Neuronal stem cell (in vitro differentiated cells): Measurements from ENCODE around the gene BICD1.

Experiments
- DNase-seq: peaks from one replicate; pipeline ENCODE4 v3.0.0-alpha.2; 2013; ENCODE audit warnings: low spot score
- H2AFZ ChIP-seq: one replicate; pipeline ENCODE4 v1.6.1; 2013; ENCODE audit warnings: mild to moderate bottlenecking, low read length, inconsistent platforms
- H2AK5ac ChIP-seq: 2 replicates; pipeline ENCODE4 v1.6.1; 2013; ENCODE audit warnings: low read depth, mild to moderate bottlenecking, inconsistent platforms, low read length, moderate library complexity, mixed read lengths
- H2BK120ac ChIP-seq: 2 replicates; pipeline ENCODE4 v1.6.1; 2013; ENCODE audit warnings: low read depth, mild to moderate bottlenecking, inconsistent platforms, low read length, moderate library complexity, mixed read lengths
- H2BK12ac ChIP-seq: one replicate; pipeline ENCODE4 v1.6.1; 2013; ENCODE audit warnings: low read length, inconsistent platforms
- H2BK15ac ChIP-seq: 2 replicates; pipeline ENCODE4 v1.6.1; 2013; ENCODE audit warnings: mild to moderate bottlenecking, low read length, inconsistent platforms, mixed read lengths
- H2BK5ac ChIP-seq: one replicate; pipeline ENCODE4 v1.6.1; 2013; ENCODE audit warnings: inconsistent platforms, mild to moderate bottlenecking, low read length, moderate library complexity
- H3K14ac ChIP-seq: one replicate; pipeline ENCODE4 v1.6.1; 2013; ENCODE audit warnings: low read length, inconsistent platforms
- H3K18ac ChIP-seq: 2 replicates; pipeline ENCODE4 v1.6.1; 2013; ENCODE audit warnings: low read length, inconsistent platforms
- H3K23ac ChIP-seq: 2 replicates; pipeline ENCODE4 v1.6.1; 2013; ENCODE audit warnings: low read depth, mild to moderate bottlenecking, mixed read lengths, low read length, inconsistent platforms; ENCODE audit not compliant: poor library complexity
- H3K27ac ChIP-seq: replicated peaks from 3 replicates; pipeline ENCODE4 v1.5.1; 2013; ENCODE audit warnings: low read length, inconsistent platforms
- H3K27me3 ChIP-seq, 3 experiments: 2 replicates each; pipeline ENCODE4 v1.6.1; 2013; ENCODE audit warnings: low read length in 3 of 3, mild to moderate bottlenecking in 2 of 3, inconsistent platforms in 1 of 3, low read depth in 1 of 3, mixed read lengths in 1 of 3, moderate library complexity in 1 of 3; ENCODE audit not compliant: control insufficient read depth in 3 of 3, insufficient read depth in 3 of 3
- H3K36me3 ChIP-seq, 2 donors: replicated peaks in 1 of 2; 2 replicates each; pipeline ENCODE4 v1.6.1; 2013; ENCODE audit warnings: low read length in 2 of 2; ENCODE audit not compliant: control insufficient read depth in 2 of 2, insufficient read depth in 2 of 2
- H3K4ac ChIP-seq: 2 replicates; pipeline ENCODE4 v1.6.1; 2013; ENCODE audit warnings: inconsistent platforms, mild to moderate bottlenecking, low read length, moderate library complexity
- H3K4me1 ChIP-seq, 2 donors: 1 replicate in 1 of 2; 2 replicates in 1 of 2; pipeline ENCODE4 v1.6.1; 2013; ENCODE audit warnings: low read length in 2 of 2, low read depth in 1 of 2; ENCODE audit not compliant: control insufficient read depth in 2 of 2, insufficient read depth in 1 of 2
- H3K4me2 ChIP-seq: one replicate; pipeline ENCODE4 v1.6.1; 2013; ENCODE audit warnings: mild to moderate bottlenecking, low read length, inconsistent platforms; ENCODE audit not compliant: insufficient read depth, poor library complexity, severe bottlenecking
- H3K4me3 ChIP-seq, 2 donors: 2 replicates each; pipeline ENCODE4 v1.5.1; 2013; ENCODE audit warnings: low read length in 2 of 2, mild to moderate bottlenecking in 2 of 2, inconsistent platforms in 1 of 2, moderate library complexity in 1 of 2
- H3K79me1 ChIP-seq: one replicate; pipeline ENCODE4 v1.6.1; 2013; ENCODE audit warnings: low read depth, mild to moderate bottlenecking, inconsistent platforms, low read length, moderate library complexity
- H3K9ac ChIP-seq: one replicate; pipeline ENCODE4 v1.6.1; 2013; ENCODE audit warnings: mild to moderate bottlenecking, low read depth, low read length, inconsistent platforms; ENCODE audit not compliant: poor library complexity
- H3K9me3 ChIP-seq, 2 donors: replicated peaks in 1 of 2; 2 replicates each; pipeline versions ENCODE3 to v1.6.1; 2013; ENCODE audit warnings: low read length in 2 of 2, mild to moderate bottlenecking in 2 of 2, inconsistent platforms in 1 of 2, low read depth in 1 of 2, mixed read lengths in 1 of 2, moderate library complexity in 1 of 2; ENCODE audit not compliant: control insufficient read depth in 2 of 2, insufficient read depth in 1 of 2
- H4K8ac ChIP-seq: one replicate; pipeline ENCODE4 v1.6.1; 2013; ENCODE audit warnings: low read depth, mild to moderate bottlenecking, inconsistent platforms, low read length, moderate library complexity
- H4K91ac ChIP-seq: one replicate; pipeline ENCODE4 v1.6.1; 2013; ENCODE audit warnings: low read length, low read depth, mild to moderate bottlenecking, inconsistent platforms; ENCODE audit not compliant: poor library complexity
- WGBS, 2 donors: extraction: QIAGEN DNeasy Blood & Tissue Kit; methylation state at CpG; one replicate each; pipeline ENCODE4 v1.1.7; 2013; ENCODE audit warnings: missing lambda C conversion rate in 2 of 2, mixed read lengths in 1 of 2; ENCODE audit not compliant: insufficient read length in 2 of 2, insufficient replicate concordance in 1 of 2; ENCODE audit errors: extremely low coverage in 2 of 2; 5-methylcytosine and 5-hydroxymethylcytosine counted together

The BICD1 gene

DNA sequence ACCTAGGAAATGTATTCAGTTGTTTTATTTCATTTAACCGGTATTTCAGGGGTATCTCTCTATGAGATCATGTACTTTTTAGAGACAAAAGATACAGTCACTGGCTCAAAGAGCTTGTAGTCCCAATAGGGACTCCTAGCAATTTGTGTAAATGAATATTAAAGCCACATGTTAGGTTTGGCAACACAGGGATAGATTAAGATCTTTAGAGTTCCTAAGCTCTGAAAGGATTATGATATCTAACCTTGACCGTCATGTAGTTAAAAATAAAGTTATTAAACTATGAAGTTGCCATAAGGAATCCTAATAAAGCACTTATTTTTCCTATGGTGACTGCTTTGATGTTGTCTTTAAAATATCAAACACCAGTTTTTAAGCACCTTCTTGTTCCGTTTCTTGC lies 192.3 kb downstream of the BICD1 start:
- Histone ChIP-seq H3K4ac (no peak overlapping the region), H2AK5ac (no peak overlapping the region)

DNA sequence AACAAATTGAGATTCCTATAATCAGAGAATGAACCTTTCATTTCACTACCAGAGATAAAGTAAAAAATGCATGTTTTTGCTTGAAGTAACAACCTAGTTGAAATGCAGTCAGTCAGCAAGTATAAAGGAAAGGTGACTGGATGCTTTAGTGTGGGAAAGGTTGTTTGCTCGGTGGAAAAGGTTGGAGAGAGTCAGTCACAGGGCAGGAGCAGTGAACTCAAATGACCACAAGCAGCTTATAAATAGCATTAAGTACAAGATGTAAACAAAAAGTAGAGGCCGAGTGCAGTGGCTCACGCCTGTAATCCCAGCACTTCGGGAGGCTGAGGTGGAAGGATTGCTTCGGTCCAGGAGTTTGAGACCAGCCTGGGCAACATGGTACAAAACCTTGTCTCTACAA lies 194.6 kb downstream of the BICD1 start:
- no peak overlapping the region for H4K91ac ChIP-seq
- H2BK15ac ChIP-seq, result no peak overlapping the region
- no peaks in the 10 kb centered on the region for H3K27me3 ChIP-seq
- no peak overlapping the region for H2BK120ac ChIP-seq
- no peak overlapping the region for H2BK5ac ChIP-seq
- no peak overlapping the region for H4K8ac ChIP-seq
- H3K4me1 ChIP-seq, result no peaks in the 10 kb centered on the region
- peaks cover 3% of the 10 kb centered on the region for H3K79me1 ChIP-seq
- no peak overlapping the region for H3K9ac ChIP-seq
- peaks cover 0 to 6% of the 10 kb centered on the region in 2 donors for H3K36me3 ChIP-seq
- no peak overlapping the region for H3K4ac ChIP-seq
- no CpG with 5 or more reads among the region's 5 CpGs for WGBS, 2 donors
- H3K18ac ChIP-seq, result no peak overlapping the region
- no peak for DNase-seq
- H3K14ac ChIP-seq, result no peak overlapping the region
- no peak overlapping the region for H2AK5ac ChIP-seq
- no peak overlapping the region for H3K4me2 ChIP-seq
- no peak overlapping the region for H2AFZ ChIP-seq
- H3K4me3 ChIP-seq, result no peak overlapping the region
- no peak overlapping the region for H3K23ac ChIP-seq
- H3K9me3 ChIP-seq, result no peaks in the 10 kb centered on the region
- no peak overlapping the region for H2BK12ac ChIP-seq
- H3K27ac ChIP-seq, result no peak overlapping the region

More for the DNA sequence above, 192.3 kb downstream of the BICD1 start:
- Histone ChIP-seq H3K4me1 (no peaks in the 10 kb centered on the region), H3K23ac (no peak overlapping the region), H2BK120ac (no peak overlapping the region), H2BK15ac (no peak overlapping the region), H3K4me2 (no peak overlapping the region), H3K4me3 (no peak overlapping the region), H3K14ac (no peak overlapping the region), H3K79me1 (peaks cover 3% of the 10 kb centered on the region), H3K18ac (no peak overlapping the region), H2BK12ac (no peak overlapping the region), H4K8ac (no peak overlapping the region), H3K9me3 (no peaks in the 10 kb centered on the region), H3K9ac (no peak overlapping the region), H4K91ac (no peak overlapping the region), H3K27ac (no peak overlapping the region), H2BK5ac (no peak overlapping the region), H3K36me3 (peaks cover 2 to 4% of the 10 kb centered on the region in 2 donors), H3K27me3 (no peaks in the 10 kb centered on the region), H2AFZ (no peak overlapping the region)
- no CpG with 5 or more reads among the region's 3 CpGs for WGBS, 2 donors
- no peak for DNase-seq

DNA sequence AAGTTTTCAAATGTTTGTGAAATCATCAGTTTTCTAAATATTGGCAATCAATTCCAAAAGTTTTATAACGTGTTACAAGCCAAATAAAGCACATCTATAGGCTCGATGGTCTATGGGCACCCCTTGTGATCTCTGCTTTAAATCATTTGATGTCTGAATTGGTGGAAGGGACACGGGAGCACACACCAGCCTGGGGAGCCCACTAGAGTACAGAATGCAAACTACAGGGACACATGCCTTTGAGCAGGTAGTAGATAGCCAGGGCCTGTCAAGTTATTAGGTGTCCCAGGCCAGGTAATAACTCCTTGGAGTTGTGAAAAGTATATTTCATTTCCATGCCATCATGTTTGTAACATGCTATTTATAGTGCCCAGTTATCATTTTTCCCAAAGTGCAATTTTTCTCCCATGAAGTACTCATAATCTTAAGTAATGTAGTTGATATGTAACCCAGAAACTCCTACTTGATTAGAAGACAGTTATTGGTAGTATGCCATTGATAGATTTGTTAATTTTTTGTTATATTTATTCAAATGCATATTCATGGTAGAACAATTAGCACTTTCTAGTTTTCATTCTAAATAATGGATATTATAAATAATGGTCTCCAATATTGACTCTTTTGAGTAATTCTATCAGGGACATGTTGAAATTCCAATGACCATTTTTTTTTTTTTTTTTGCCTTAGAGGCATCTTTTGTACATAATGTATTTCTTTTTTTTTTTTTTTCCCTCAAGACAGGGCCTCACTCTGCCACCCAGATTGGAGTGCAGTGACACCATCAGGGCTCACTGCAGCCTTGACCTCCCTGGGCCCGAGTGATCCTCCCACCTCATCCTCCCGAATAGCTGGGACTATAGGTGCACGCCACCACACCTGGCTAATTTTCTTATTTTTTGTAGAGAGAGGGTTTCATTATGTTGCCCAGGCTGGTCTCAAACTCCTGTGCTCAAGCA lies 195.8 kb downstream of the BICD1 start:
- Histone ChIP-seq H2BK5ac (no peak overlapping the region), H3K4ac (no peak overlapping the region), H2AK5ac (no peak overlapping the region), H2BK12ac (no peak overlapping the region), H3K9me3 (no peaks in the 10 kb centered on the region), H3K18ac (no peak overlapping the region), H3K36me3 (peaks cover 0 to 12% of the 10 kb centered on the region in 2 donors), H4K8ac (no peak overlapping the region), H2AFZ (no peak overlapping the region), H2BK120ac (no peak overlapping the region), H2BK15ac (no peak overlapping the region), H4K91ac (no peak overlapping the region), H3K23ac (no peak overlapping the region), H3K4me1 (no peaks in the 10 kb centered on the region), H3K79me1 (peaks cover 3% of the 10 kb centered on the region), H3K4me2 (no peak overlapping the region), H3K27ac (no peak overlapping the region), H3K4me3 (no peak overlapping the region), H3K14ac (no peak overlapping the region), H3K27me3 (no peaks in the 10 kb centered on the region), H3K9ac (no peak overlapping the region)
- no peak for DNase-seq
- WGBS, 2 donors, result no CpG with 5 or more reads among the region's 6 CpGs

DNA sequence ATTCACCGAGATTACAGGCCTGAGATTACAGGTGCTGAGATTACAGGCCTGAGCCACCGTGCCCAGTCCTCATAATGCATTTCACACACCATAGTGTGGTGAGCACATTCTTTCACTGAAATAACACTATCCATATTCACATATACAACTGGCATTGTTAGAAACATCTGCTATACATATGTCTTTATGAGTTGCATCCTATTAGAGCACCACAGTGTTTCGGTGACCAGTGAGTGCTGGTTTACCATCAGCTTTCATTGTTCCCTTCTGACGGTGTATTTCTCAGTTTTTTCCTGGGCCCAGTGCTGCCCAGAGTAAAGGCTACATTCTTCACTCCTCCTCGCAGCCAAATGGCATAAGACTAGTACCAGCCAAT lies 196.5 kb downstream of the BICD1 start:
- Histone ChIP-seq H3K36me3 (peaks cover 0 to 12% of the 10 kb centered on the region in 2 donors), H2AFZ (no peak overlapping the region), H3K18ac (no peak overlapping the region), H3K27me3 (no peaks in the 10 kb centered on the region), H3K4me2 (no peak overlapping the region), H3K27ac (no peak overlapping the region), H3K23ac (no peak overlapping the region), H4K91ac (no peak overlapping the region), H3K4me3 (no peak overlapping the region), H2BK120ac (no peak overlapping the region), H3K4ac (no peak overlapping the region), H2BK5ac (no peak overlapping the region), H3K79me1 (peaks cover 3% of the 10 kb centered on the region), H3K14ac (no peak overlapping the region), H2BK15ac (no peak overlapping the region), H2BK12ac (no peak overlapping the region), H3K9ac (no peak overlapping the region), H3K9me3 (no peaks in the 10 kb centered on the region), H4K8ac (no peak overlapping the region), H3K4me1 (peaks cover 0 to 2% of the 10 kb centered on the region in 2 donors), H2AK5ac (no peak overlapping the region)
- no CpG with 5 or more reads among the region's 5 CpGs for WGBS, 2 donors
- DNase-seq, result no peak
